ENCODE measurements around the gene MMP21.

DNA sequence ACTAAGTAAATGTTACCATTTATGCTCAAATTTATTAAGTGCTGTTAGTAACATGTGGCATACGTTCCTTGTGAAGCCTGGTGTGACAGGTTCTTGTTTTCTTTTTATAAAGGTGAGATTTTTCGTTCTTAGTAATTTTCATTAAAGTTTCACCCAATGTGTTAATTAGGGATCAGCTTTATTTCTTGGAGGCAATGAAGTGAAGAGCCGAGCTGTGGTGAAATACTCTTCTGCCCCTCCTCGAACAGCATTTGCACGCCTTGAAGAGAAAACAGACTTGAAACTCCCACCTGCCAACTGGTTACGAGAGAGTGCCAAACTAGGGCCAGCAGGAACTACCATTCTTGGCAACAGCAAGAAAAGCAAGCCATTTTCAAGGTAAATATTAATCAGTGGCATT is 54.6 kb downstream of the MMP21 start:
- TF ChIP-seq, protein P1, sequence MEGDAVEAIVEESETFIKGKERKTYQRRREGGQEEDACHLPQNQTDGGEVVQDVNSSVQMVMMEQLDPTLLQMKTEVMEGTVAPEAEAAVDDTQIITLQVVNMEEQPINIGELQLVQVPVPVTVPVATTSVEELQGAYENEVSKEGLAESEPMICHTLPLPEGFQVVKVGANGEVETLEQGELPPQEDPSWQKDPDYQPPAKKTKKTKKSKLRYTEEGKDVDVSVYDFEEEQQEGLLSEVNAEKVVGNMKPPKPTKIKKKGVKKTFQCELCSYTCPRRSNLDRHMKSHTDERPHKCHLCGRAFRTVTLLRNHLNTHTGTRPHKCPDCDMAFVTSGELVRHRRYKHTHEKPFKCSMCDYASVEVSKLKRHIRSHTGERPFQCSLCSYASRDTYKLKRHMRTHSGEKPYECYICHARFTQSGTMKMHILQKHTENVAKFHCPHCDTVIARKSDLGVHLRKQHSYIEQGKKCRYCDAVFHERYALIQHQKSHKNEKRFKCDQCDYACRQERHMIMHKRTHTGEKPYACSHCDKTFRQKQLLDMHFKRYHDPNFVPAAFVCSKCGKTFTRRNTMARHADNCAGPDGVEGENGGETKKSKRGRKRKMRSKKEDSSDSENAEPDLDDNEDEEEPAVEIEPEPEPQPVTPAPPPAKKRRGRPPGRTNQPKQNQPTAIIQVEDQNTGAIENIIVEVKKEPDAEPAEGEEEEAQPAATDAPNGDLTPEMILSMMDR (IDR thresholded peaks at IDR 0.05), result no peak
- no peak for TF ChIP-seq POLR2A (IDR thresholded peaks at IDR 0.05)
